ENCODE data around the gene LKAAEAR1. TPM values are rescaled to one million over a fixed set of nuclear protein-coding genes. Genes with fewer than 3 reads are reported as not detected.
A peak's percentile ranks its signal among the peaks of the same experiment; 100 is the strongest.

Gene LKAAEAR1
- total and polyA plus RNA-seq, 2 of the 13 experiments (the other 11 are each of a cell fraction or from before 2014, with no cell fraction given): not detected

DNA sequence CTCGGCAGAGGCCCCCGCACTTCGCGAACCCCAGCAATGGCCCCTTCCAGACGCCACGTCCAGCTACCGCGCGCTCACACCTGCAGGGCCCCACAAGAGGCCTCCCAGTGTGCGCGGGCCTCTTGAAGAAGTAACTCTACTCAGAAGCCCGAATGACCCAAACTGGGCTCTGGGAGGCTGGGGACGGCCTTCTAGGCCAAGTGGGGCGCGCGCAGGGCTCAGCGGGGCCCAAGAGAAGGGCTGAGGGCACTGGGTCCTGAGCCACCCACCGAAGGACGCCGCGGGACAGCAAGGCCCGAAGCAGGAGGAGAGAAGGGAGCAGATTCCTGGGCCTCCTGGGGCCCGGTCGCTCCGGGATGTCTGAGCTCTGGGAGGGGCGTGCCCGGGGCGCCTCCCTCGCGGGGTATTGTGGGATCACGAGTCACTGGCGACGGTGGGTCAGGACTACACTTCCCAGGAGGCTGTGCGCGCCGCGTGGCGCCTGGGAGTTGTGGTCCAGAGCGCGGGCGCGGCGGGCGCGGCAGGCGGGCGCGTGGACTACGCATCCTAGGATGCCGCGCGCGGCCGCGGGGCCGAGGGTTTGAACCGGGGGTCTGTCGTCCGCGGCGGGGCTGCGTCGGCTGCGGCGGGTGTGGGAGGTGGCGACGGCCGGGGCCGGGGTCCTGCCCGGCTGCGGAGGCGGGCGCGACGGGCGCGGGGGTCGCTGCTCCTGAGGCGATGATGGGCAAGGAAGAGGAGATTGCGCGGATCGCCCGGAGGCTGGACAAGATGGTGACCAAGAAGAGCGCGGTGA, 21.4 kb downstream of the LKAAEAR1 start, which contains the start of gene TCEA2 (continued):
- peak; percentile 88; the same call in 1 of the 2 replicates for TF ChIP-seq ZNF589 (CRISPR knock-in tag; conservative IDR thresholded peaks at IDR 0.05)
- TF ChIP-seq, protein P1, sequence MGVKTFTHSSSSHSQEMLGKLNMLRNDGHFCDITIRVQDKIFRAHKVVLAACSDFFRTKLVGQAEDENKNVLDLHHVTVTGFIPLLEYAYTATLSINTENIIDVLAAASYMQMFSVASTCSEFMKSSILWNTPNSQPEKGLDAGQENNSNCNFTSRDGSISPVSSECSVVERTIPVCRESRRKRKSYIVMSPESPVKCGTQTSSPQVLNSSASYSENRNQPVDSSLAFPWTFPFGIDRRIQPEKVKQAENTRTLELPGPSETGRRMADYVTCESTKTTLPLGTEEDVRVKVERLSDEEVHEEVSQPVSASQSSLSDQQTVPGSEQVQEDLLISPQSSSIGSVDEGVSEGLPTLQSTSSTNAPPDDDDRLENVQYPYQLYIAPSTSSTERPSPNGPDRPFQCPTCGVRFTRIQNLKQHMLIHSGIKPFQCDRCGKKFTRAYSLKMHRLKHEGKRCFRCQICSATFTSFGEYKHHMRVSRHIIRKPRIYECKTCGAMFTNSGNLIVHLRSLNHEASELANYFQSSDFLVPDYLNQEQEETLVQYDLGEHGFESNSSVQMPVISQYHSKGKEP (CRISPR knock-in tag; IDR thresholded peaks at IDR 0.05): 0 out of 2 replicates have a peak, but pooled peaks have one; percentile 68
- TF ChIP-seq, protein P2, sequence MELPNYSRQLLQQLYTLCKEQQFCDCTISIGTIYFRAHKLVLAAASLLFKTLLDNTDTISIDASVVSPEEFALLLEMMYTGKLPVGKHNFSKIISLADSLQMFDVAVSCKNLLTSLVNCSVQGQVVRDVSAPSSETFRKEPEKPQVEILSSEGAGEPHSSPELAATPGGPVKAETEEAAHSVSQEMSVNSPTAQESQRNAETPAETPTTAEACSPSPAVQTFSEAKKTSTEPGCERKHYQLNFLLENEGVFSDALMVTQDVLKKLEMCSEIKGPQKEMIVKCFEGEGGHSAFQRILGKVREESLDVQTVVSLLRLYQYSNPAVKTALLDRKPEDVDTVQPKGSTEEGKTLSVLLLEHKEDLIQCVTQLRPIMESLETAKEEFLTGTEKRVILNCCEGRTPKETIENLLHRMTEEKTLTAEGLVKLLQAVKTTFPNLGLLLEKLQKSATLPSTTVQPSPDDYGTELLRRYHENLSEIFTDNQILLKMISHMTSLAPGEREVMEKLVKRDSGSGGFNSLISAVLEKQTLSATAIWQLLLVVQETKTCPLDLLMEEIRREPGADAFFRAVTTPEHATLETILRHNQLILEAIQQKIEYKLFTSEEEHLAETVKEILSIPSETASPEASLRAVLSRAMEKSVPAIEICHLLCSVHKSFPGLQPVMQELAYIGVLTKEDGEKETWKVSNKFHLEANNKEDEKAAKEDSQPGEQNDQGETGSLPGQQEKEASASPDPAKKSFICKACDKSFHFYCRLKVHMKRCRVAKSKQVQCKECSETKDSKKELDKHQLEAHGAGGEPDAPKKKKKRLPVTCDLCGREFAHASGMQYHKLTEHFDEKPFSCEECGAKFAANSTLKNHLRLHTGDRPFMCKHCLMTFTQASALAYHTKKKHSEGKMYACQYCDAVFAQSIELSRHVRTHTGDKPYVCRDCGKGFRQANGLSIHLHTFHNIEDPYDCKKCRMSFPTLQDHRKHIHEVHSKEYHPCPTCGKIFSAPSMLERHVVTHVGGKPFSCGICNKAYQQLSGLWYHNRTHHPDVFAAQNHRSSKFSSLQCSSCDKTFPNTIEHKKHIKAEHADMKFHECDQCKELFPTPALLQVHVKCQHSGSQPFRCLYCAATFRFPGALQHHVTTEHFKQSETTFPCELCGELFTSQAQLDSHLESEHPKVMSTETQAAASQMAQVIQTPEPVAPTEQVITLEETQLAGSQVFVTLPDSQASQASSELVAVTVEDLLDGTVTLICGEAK (IDR thresholded peaks at IDR 0.05): no peak
- TF ChIP-seq, protein P2 (CRISPR knock-in tag; IDR thresholded peaks at IDR 0.05): peak; percentile 89
- TF ChIP-seq, protein P3, sequence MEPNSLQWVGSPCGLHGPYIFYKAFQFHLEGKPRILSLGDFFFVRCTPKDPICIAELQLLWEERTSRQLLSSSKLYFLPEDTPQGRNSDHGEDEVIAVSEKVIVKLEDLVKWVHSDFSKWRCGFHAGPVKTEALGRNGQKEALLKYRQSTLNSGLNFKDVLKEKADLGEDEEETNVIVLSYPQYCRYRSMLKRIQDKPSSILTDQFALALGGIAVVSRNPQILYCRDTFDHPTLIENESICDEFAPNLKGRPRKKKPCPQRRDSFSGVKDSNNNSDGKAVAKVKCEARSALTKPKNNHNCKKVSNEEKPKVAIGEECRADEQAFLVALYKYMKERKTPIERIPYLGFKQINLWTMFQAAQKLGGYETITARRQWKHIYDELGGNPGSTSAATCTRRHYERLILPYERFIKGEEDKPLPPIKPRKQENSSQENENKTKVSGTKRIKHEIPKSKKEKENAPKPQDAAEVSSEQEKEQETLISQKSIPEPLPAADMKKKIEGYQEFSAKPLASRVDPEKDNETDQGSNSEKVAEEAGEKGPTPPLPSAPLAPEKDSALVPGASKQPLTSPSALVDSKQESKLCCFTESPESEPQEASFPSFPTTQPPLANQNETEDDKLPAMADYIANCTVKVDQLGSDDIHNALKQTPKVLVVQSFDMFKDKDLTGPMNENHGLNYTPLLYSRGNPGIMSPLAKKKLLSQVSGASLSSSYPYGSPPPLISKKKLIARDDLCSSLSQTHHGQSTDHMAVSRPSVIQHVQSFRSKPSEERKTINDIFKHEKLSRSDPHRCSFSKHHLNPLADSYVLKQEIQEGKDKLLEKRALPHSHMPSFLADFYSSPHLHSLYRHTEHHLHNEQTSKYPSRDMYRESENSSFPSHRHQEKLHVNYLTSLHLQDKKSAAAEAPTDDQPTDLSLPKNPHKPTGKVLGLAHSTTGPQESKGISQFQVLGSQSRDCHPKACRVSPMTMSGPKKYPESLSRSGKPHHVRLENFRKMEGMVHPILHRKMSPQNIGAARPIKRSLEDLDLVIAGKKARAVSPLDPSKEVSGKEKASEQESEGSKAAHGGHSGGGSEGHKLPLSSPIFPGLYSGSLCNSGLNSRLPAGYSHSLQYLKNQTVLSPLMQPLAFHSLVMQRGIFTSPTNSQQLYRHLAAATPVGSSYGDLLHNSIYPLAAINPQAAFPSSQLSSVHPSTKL (CRISPR knock-in tag; IDR thresholded peaks at IDR 0.05): peak; percentile 60
- no peak for TF ChIP-seq ZNF292 (CRISPR knock-in tag; IDR thresholded peaks at IDR 0.05; ENCODE audit: borderline replicate concordance, low read depth)
- 0 out of 2 replicates have a peak, but pooled peaks have one; percentile 89 for TF ChIP-seq ZNF484 (CRISPR knock-in tag; IDR thresholded peaks at IDR 0.05; ENCODE audit: borderline replicate concordance, low read depth)
- TF ChIP-seq, protein P4, sequence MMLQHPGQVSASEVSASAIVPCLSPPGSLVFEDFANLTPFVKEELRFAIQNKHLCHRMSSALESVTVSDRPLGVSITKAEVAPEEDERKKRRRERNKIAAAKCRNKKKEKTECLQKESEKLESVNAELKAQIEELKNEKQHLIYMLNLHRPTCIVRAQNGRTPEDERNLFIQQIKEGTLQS (CRISPR knock-in tag; IDR thresholded peaks at IDR 0.05): peak; percentile 26; the same call in 1 of the 2 replicates
- TF ChIP-seq ZNF143 (CRISPR knock-in tag; IDR thresholded peaks at IDR 0.05): peak; percentile 93
- TF ChIP-seq PRPF4 (IDR thresholded peaks at IDR 0.05; ENCODE audit: low read depth, low read length, poor library complexity, severe bottlenecking): no peak
- TF ChIP-seq ZNF44 (CRISPR knock-in tag; IDR thresholded peaks at IDR 0.05): peak; percentile 98
- TF ChIP-seq DNMT1 (CRISPR knock-in tag; IDR thresholded peaks at IDR 0.05): peak; percentile 82
- TF ChIP-seq JARID2 (CRISPR knock-in tag; IDR thresholded peaks at IDR 0.05; ENCODE audit: insufficient replicate concordance): peak; percentile 84

Data from HepG2 (cell line).